Transverse colon (tissue), 4 donors: ENCODE results near the gene SNX13. TPM values are rescaled to one million over a fixed set of nuclear protein-coding genes. Genes with fewer than 3 reads are reported as not detected.

Experiments
- DNase-seq: peaks from one replicate; pipeline ENCODE4 v3.0.0-alpha.2; 2019
- H3K27ac ChIP-seq, 4 donors: fragments of 200-600 bp; sonication (generic); 2 replicates each; pipeline ENCODE4 v1.5.1; 2016 to 2018; ENCODE audit warnings: inconsistent platforms in 4 of 4
- H3K27me3 ChIP-seq: fragments of 200-600 bp; sonication (generic); 2 replicates; pipeline ENCODE4 v1.5.1; 2017; ENCODE audit warnings: inconsistent platforms
- H3K36me3 ChIP-seq, 4 donors: fragments of 200-600 bp; sonication (generic); 2 replicates each; pipeline ENCODE4 v1.5.1; 2017 to 2019; ENCODE audit warnings: inconsistent platforms in 4 of 4
- H3K4me1 ChIP-seq, 4 donors: fragments of 200-600 bp; sonication (generic); 2 replicates each; pipeline ENCODE4 v1.5.1; 2017 to 2020; ENCODE audit warnings: inconsistent platforms in 4 of 4
- H3K4me3 ChIP-seq, 4 donors: fragments of 200-600 bp; sonication (generic); 1 replicate in 1 of 4; 2 replicates in 3 of 4; pipeline versions ENCODE4 v1.5.1 to v1.6.1; 2017 to 2019; ENCODE audit warnings: inconsistent platforms in 4 of 4
- H3K9me3 ChIP-seq, 2 donors: fragments of 200-600 bp; sonication (generic); 2 replicates each; pipeline ENCODE4 v1.5.1; 2017 to 2019; ENCODE audit warnings: inconsistent platforms in 2 of 2
- EP300 ChIP-seq: sonication (generic); formaldehyde crosslinking; IDR thresholded peaks from one replicate; pipeline ENCODE4 v1.6.1; 2017; ENCODE audit warnings: antibody characterized with exemption, low read depth
- POLR2A ChIP-seq: fragments of 450-650 bp; IDR thresholded peaks from one replicate; pipeline ENCODE4 v1.6.1; 2016; ENCODE audit warnings: antibody characterized with exemption, mild to moderate bottlenecking, moderate library complexity
- POLR2AphosphoS5 ChIP-seq, 3 donors: sonication (generic); formaldehyde crosslinking; IDR thresholded peaks; one replicate each; pipeline ENCODE4 v1.6.1; 2016; ENCODE audit warnings: antibody characterized with exemption in 3 of 3
- WGBS, 2 donors: methylation state at CpG; one replicate each; pipeline ENCODE4 v1.1.5; 2018; ENCODE audit warnings: low coverage in 1 of 2; 5-methylcytosine and 5-hydroxymethylcytosine counted together
- in situ Hi-C, 4 donors: fragments of 200-750 bp; cut with MboI; loops; one replicate each; pipeline versions ENCODE4 v1.15.0 to v1.15.1; 2017; ENCODE audit warnings: low sequenced_read_pairs in 3 of 4, low pct_ligation_motif_present in 1 of 4, low pct_unique_long_range_greater_than_20kb in 1 of 4
- intact Hi-C: fragments of 100-400 bp; cut with DNase I; formaldehyde crosslinking; loops from one replicate; pipeline ENCODE4 v1.15.1; 2023; ENCODE audit warnings: low total_unique reads
- total RNA-seq, 4 donors: library from RNA; depleted of rRNA; stranded (reverse); fragments of >200 nt; gene quantifications; one replicate each; pipeline ENCODE4 v1.1.0, GENCODE V29; 2016
- TF ChIP-seq, protein P1 (sequence below), 5 experiments: fragments of 200-600 bp in 3 of 5; fragments of 450-650 bp in 2 of 5; sonication (generic) in 3 of 5; IDR thresholded peaks; 1 replicate in 2 of 5; 2 replicates in 3 of 5; pipeline ENCODE4 v1.5.1; 2016 to 2017; ENCODE audit warnings: antibody characterized with exemption in 5 of 5, inconsistent platforms in 3 of 5, mild to moderate bottlenecking in 2 of 5, moderate library complexity in 1 of 5

The SNX13 gene
- total RNA-seq, 4 donors from 2014 or later, result 11.3 to 83.8 (median 69.0) TPM

GRCh38 chr7:17856251-17856650 lies 84.0 kb downstream of the SNX13 start:
- in situ Hi-C loops (no loop called here), intact Hi-C loops (no loop called here)
- DNase-seq, result no peak
- Histone ChIP-seq H3K36me3 (peaks cover 0 to 18% (median 6%) of the 10 kb centered on the region in 4 donors), H3K27ac (no peak overlapping the region), H3K9me3 (peaks cover 5 to 7% of the 10 kb centered on the region in 2 donors), H3K27me3 (no peaks in the 10 kb centered on the region), H3K4me1 (no peaks in the 10 kb centered on the region), H3K4me3 (no peak overlapping the region)
- no peak for TF ChIP-seq EP300
- TF ChIP-seq, protein P1, sequence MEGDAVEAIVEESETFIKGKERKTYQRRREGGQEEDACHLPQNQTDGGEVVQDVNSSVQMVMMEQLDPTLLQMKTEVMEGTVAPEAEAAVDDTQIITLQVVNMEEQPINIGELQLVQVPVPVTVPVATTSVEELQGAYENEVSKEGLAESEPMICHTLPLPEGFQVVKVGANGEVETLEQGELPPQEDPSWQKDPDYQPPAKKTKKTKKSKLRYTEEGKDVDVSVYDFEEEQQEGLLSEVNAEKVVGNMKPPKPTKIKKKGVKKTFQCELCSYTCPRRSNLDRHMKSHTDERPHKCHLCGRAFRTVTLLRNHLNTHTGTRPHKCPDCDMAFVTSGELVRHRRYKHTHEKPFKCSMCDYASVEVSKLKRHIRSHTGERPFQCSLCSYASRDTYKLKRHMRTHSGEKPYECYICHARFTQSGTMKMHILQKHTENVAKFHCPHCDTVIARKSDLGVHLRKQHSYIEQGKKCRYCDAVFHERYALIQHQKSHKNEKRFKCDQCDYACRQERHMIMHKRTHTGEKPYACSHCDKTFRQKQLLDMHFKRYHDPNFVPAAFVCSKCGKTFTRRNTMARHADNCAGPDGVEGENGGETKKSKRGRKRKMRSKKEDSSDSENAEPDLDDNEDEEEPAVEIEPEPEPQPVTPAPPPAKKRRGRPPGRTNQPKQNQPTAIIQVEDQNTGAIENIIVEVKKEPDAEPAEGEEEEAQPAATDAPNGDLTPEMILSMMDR (IDR thresholded peaks at IDR 0.05), result no peak
- no peak for TF ChIP-seq POLR2A
- no peak for TF ChIP-seq POLR2AphosphoS5 (IDR thresholded peaks at IDR 0.05)
- WGBS, 2 donors, result 100% methylated on average over 1 of the region's 1 CpG

- no peak overlapping the region for H3K4me3 ChIP-seq
- TF ChIP-seq POLR2A (no peak), POLR2AphosphoS5 (IDR thresholded peaks at IDR 0.05) (no peak), EP300 (no peak)
- TF ChIP-seq, protein P1 (IDR thresholded peaks at IDR 0.05), result no peak
- H3K36me3 ChIP-seq, result peaks cover 0 to 18% (median 6%) of the 10 kb centered on the region in 4 donors
- intact Hi-C loops, result no loop called here
- no peak for DNase-seq
- no peaks in the 10 kb centered on the region for H3K4me1 ChIP-seq
- WGBS, 2 donors, result 46% methylated on average over 1 of the region's 1 CpG; no CpG with 5 or more reads in 1 of the 2 donors
- no peak overlapping the region for H3K27ac ChIP-seq
- no peaks in the 10 kb centered on the region for H3K27me3 ChIP-seq
- H3K9me3 ChIP-seq, result peaks cover 5 to 7% of the 10 kb centered on the region in 2 donors
- in situ Hi-C loops, result no loop called here
Measured at GRCh38 chr7:17855202-17855601, 85.1 kb downstream of the SNX13 start.

DNA sequence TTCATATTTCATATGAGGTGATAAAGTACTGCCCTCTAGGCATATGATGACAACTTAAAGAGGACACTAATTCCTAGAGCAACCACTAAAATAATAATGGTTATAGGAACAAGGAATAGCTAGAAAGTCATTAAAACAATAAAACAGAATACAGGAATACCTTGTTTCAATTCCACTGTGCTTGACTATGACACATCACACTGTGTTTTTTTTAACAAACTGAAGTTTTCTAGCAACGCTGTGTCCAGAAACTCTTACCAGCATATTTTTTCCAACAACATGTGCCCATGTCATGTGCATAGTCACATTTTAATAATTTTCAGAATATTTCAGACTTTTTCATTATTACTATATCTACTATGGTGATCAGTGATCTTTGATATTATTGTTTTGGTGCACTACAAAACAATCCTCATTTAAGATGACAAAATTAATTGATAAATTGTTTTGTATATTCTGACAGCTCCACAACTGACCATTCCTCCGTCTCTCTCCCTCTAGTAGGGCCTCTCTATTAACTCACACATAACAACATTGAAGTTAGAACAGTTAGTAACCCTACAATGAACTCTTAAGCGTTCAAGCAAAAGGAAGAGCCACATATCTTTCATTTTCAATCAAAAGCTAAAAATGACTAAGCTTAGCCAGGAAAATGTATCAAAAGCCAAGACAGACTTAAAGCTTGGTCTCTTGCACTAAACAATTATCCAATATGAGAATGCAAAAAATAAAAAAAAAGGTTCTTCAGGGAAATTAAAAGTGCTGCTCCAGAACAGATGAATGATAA lies 85.8 kb downstream of the SNX13 start:
- 79 to 84% methylated on average over 3 of the region's 3 CpGs for WGBS, 2 donors

GRCh38 chr7:17852361-17852760 lies 87.9 kb downstream of the SNX13 start:
- H3K36me3 ChIP-seq, result peaks cover 0 to 13% (median 4%) of the 10 kb centered on the region in 4 donors
- H3K9me3 ChIP-seq, result peaks cover 5 to 7% of the 10 kb centered on the region in 2 donors
- intact Hi-C loops (no loop called here), in situ Hi-C loops (no loop called here)
- DNase-seq, result no peak
- TF ChIP-seq POLR2AphosphoS5 (IDR thresholded peaks at IDR 0.05) (no peak), POLR2A (no peak), EP300 (no peak)
- TF ChIP-seq, protein P1 (IDR thresholded peaks at IDR 0.05), result no peak
- whole genome bisulfite sequencing, 2 donors, result 89% methylated on average over 1 of the region's 1 CpG
- H3K4me1 ChIP-seq, result no peaks in the 10 kb centered on the region
- H3K27ac ChIP-seq, result no peak overlapping the region
- no peak overlapping the region for H3K4me3 ChIP-seq
- no peaks in the 10 kb centered on the region for H3K27me3 ChIP-seq

More for the DNA sequence above, 85.8 kb downstream of the SNX13 start:
- H3K27me3 ChIP-seq, result no peaks in the 10 kb centered on the region
- H3K27ac ChIP-seq, result no peak overlapping the region
- in situ Hi-C loops (no loop called here), intact Hi-C loops (no loop called here)
- DNase-seq, result no peak
- peaks cover 5 to 7% of the 10 kb centered on the region in 2 donors for H3K9me3 ChIP-seq
- H3K4me1 ChIP-seq, result no peaks in the 10 kb centered on the region
- H3K4me3 ChIP-seq, result no peak overlapping the region
- TF ChIP-seq POLR2AphosphoS5 (IDR thresholded peaks at IDR 0.05), result no peak
- no peak for TF ChIP-seq EP300
- no peak for TF ChIP-seq POLR2A
- TF ChIP-seq, protein P1 (IDR thresholded peaks at IDR 0.05), result no peak
- peaks cover 0 to 18% (median 6%) of the 10 kb centered on the region in 4 donors for H3K36me3 ChIP-seq
